ENCODE measurements around the gene KNOP1.

The KNOP1 gene

GRCh38 chr16:19717741-19718623 lies at the start of gene KNOP1, which contains the start of gene IQCK:
Gene KNOP1 (minus strand): TSS chr16:19718227. CDS start chr16:19715035, 3,192 bp downstream.
Gene IQCK (plus strand): TSS chr16:19718271. CDS start chr16:19718307, 36 bp downstream.
- peak; percentile 93 for DNase-seq (ENCODE audit: low spot score)

- DNase-seq (ENCODE audit: low spot score) = no peak
Measured at GRCh38 chr16:19767497-19767896, 49.5 kb upstream of the KNOP1 start.

- DNase-seq (ENCODE audit: low spot score) = no peak
Measured at GRCh38 chr16:19766988-19767387, 49.0 kb upstream of the KNOP1 start.

GRCh38 chr16:19766554-19766884 lies 48.5 kb upstream of the KNOP1 start:
- DNase-seq (ENCODE audit: low spot score) = no peak

- no peak for DNase-seq (ENCODE audit: low spot score)
Measured at GRCh38 chr16:19765860-19766553, 48.0 kb upstream of the KNOP1 start.

- DNase-seq (ENCODE audit: low spot score) = no peak
Measured at GRCh38 chr16:19760356-19761060, 42.5 kb upstream of the KNOP1 start.

GRCh38 chr16:19757762-19758595 lies 40.0 kb upstream of the KNOP1 start:
- no peak for DNase-seq (ENCODE audit: low spot score)

GRCh38 chr16:19757026-19757425 lies 39.0 kb upstream of the KNOP1 start:
- DNase-seq (ENCODE audit: low spot score) = no peak

- DNase-seq (ENCODE audit: low spot score) = no peak
Measured at GRCh38 chr16:19755268-19755667, 37.2 kb upstream of the KNOP1 start.

GRCh38 chr16:19754644-19755036 lies 36.6 kb upstream of the KNOP1 start:
- no peak for DNase-seq (ENCODE audit: low spot score)

GRCh38 chr16:19753815-19754643 lies 36.0 kb upstream of the KNOP1 start:
- DNase-seq (ENCODE audit: low spot score) = no peak

GRCh38 chr16:19751478-19752385 lies 33.7 kb upstream of the KNOP1 start:
- no peak for DNase-seq (ENCODE audit: low spot score)

GRCh38 chr16:19749571-19750080 lies 31.6 kb upstream of the KNOP1 start:
- no peak for DNase-seq (ENCODE audit: low spot score)

- DNase-seq (ENCODE audit: low spot score) = peak; percentile 47
Measured at GRCh38 chr16:19748389-19749168, 30.6 kb upstream of the KNOP1 start.

GRCh38 chr16:19746561-19746960 lies 28.5 kb upstream of the KNOP1 start:
- no peak for DNase-seq (ENCODE audit: low spot score)

GRCh38 chr16:19745286-19746010 lies 27.4 kb upstream of the KNOP1 start:
- DNase-seq (ENCODE audit: low spot score) = no peak

GRCh38 chr16:19744670-19745069 lies 26.6 kb upstream of the KNOP1 start:
- no peak for DNase-seq (ENCODE audit: low spot score)

GRCh38 chr16:19743816-19744159 lies 25.8 kb upstream of the KNOP1 start:
- no peak for DNase-seq (ENCODE audit: low spot score)
